Mucosa of descending colon (tissue), 3 donors: ENCODE data around the gene PPP6R3. TPM values are rescaled to one million over a fixed set of nuclear protein-coding genes. Genes with fewer than 3 reads are reported as not detected.

Experiments used
- ATAC-seq: fragments of 200-7000 bp; cut with Tn5 transposase; one replicate; pipeline ENCODE4 v1.9.1; 2020; ENCODE audit warnings: mild to moderate bottlenecking, moderate library complexity
- DNase-seq, 3 donors: peaks; one replicate each; pipeline ENCODE4 v3.0.0-alpha.2; 2020
- H3K36me3 ChIP-seq: fragments of 200-600 bp; one replicate; pipeline ENCODE4 v1.8.0; 2021; ENCODE audit warnings: low read depth, mild to moderate bottlenecking
- H3K4me1 ChIP-seq: fragments of 200-600 bp; one replicate; pipeline ENCODE4 v1.8.0; 2021; ENCODE audit warnings: low read depth, mild to moderate bottlenecking
- H3K4me3 ChIP-seq: fragments of 200-600 bp; one replicate; pipeline ENCODE4 v1.8.0; 2021; ENCODE audit warnings: mild to moderate bottlenecking
- H3K9me3 ChIP-seq: fragments of 200-600 bp; one replicate; pipeline ENCODE4 v1.8.0; 2021; ENCODE audit warnings: mild to moderate bottlenecking
- CTCF ChIP-seq: fragments of 200-600 bp; IDR thresholded peaks from one replicate; pipeline ENCODE4 v1.8.0; 2022; ENCODE audit warnings: antibody characterized with exemption, mild to moderate bottlenecking
- intact Hi-C, 2 donors: fragments of 100-400 bp; cut with DNase I in 1 of 2; cut with micrococcal nuclease in 1 of 2; formaldehyde crosslinking; loops; one replicate each; pipeline versions ENCODE4 v1.11.0 to v1.11.1; 2022; cut with DNase I, micrococcal nuclease
- total RNA-seq, 3 donors: library from RNA; stranded (reverse); fragmentation: NEBNext Ultra II Directional in 2 of 3; extraction: Animal tissue kit (Norgen Biotek cat#: 25700) in 2 of 3; gene quantifications; one replicate each; pipeline versions ENCODE4 v1.2.1 to v1.2.4, GENCODE V29; 2021 to 2023
- donor health status: DM: no; HTN: no; CAD: no; lungs with moderate emphysema.
- donor health status: DM: no; HTN: no; CAD: no.
- donor health status: DM: no; HTN: yes; CAD: no.

The PPP6R3 gene
- total RNA-seq, 3 donors from 2014 or later = 107 to 141 (median 115) TPM

- intact Hi-C loops = no loop called here
- DNase-seq (no peak), ATAC-seq (no peak)
- H3K36me3 ChIP-seq = no peaks in the 10 kb centered on the region
- no peak overlapping the region for H3K4me3 ChIP-seq
- no peak for TF ChIP-seq CTCF
- peaks cover 2% of the 10 kb centered on the region for H3K9me3 ChIP-seq
- H3K4me1 ChIP-seq = no peaks in the 10 kb centered on the region
These were observed 181.3 kb downstream of the PPP6R3 start for GRCh38 chr11:68641880-68642279.

GRCh38 chr11:68643585-68643984, 183.0 kb downstream of the PPP6R3 start:
- ATAC-seq = no peak
- no peak for DNase-seq
- intact Hi-C loops = no loop called here
- TF ChIP-seq CTCF = no peak
- no peaks in the 10 kb centered on the region for H3K4me1 ChIP-seq
- peaks cover 8% of the 10 kb centered on the region for H3K9me3 ChIP-seq
- H3K4me3 ChIP-seq = no peak overlapping the region
- no peaks in the 10 kb centered on the region for H3K36me3 ChIP-seq

- no peaks in the 10 kb centered on the region for H3K4me1 ChIP-seq
- no peak for ATAC-seq
- TF ChIP-seq CTCF = no peak
- H3K4me3 ChIP-seq = no peak overlapping the region
- intact Hi-C loops = no loop called here
- DNase-seq = no peak
- peaks cover 8% of the 10 kb centered on the region for H3K9me3 ChIP-seq
- no peaks in the 10 kb centered on the region for H3K36me3 ChIP-seq
These were observed 186.3 kb downstream of the PPP6R3 start for GRCh38 chr11:68646832-68647231.

GRCh38 chr11:68649851-68650555, 189.5 kb downstream of the PPP6R3 start:
- Histone ChIP-seq H3K9me3 (peaks cover 8% of the 10 kb centered on the region), H3K4me1 (no peaks in the 10 kb centered on the region), H3K4me3 (no peak overlapping the region), H3K36me3 (no peaks in the 10 kb centered on the region)
- intact Hi-C loops = no loop called here
- no peak for TF ChIP-seq CTCF
- no peak for DNase-seq
- ATAC-seq = no peak

- ATAC-seq (no peak), DNase-seq (no peak)
- no peaks in the 10 kb centered on the region for H3K36me3 ChIP-seq
- no peaks in the 10 kb centered on the region for H3K4me1 ChIP-seq
- intact Hi-C loops = no loop called here
- no peak for TF ChIP-seq CTCF
- peaks cover 8% of the 10 kb centered on the region for H3K9me3 ChIP-seq
- no peak overlapping the region for H3K4me3 ChIP-seq
These were observed 190.2 kb downstream of the PPP6R3 start for GRCh38 chr11:68650801-68651200.
